GM12878 (cell line): Measurements from ENCODE around the gene MTIF3. TPM values are rescaled to one million over a fixed set of nuclear protein-coding genes. Genes with fewer than 3 reads are reported as not detected.

Experiments used
- BCL11A ChIP-seq: IDR thresholded peaks from 2 replicates; pipeline ENCODE4 v1.6.1; 2011; ENCODE audit warnings: low read depth, low read length
- CEBPB ChIP-seq, 2 experiments: fragments of 150-350 bp in 1 of 2; IDR thresholded peaks; 2 replicates each; pipeline ENCODE4 v1.6.1; 2012 to 2014; ENCODE audit warnings: low read depth in 2 of 2, low read length in 2 of 2, borderline replicate concordance in 1 of 2, inconsistent platforms in 1 of 2
- CHD2 ChIP-seq: IDR thresholded peaks from 2 replicates; pipeline ENCODE4 v1.6.1; 2011; ENCODE audit warnings: low read depth, low read length, improper control_type of control experiment, borderline replicate concordance
- ESRRA ChIP-seq: IDR thresholded peaks from 2 replicates; pipeline ENCODE4 v1.6.1; 2012; ENCODE audit warnings: mild to moderate bottlenecking, low read length, improper control_type of control experiment
- FOXK2 ChIP-seq: fragments of 450-650 bp; IDR thresholded peaks from 2 replicates; pipeline ENCODE4 v1.6.1; 2017; ENCODE audit warnings: mild to moderate bottlenecking, moderate library complexity
- IKZF1 ChIP-seq: fragments of 450-650 bp; conservative IDR thresholded peaks from 2 replicates; pipeline ENCODE4 v1.6.1; 2017; ENCODE audit warnings: antibody characterized with exemption, mild to moderate bottlenecking
- MTA2 ChIP-seq: fragments of 450-650 bp; IDR thresholded peaks from 2 replicates; pipeline ENCODE4 v1.6.1; 2016; ENCODE audit warnings: low read depth, mild to moderate bottlenecking, moderate library complexity
- MYB ChIP-seq: fragments of 150-350 bp; IDR thresholded peaks from 2 replicates; pipeline ENCODE4 v1.6.1; 2014; ENCODE audit warnings: mild to moderate bottlenecking, low read depth, low read length, borderline replicate concordance
- NR2C2 ChIP-seq: IDR thresholded peaks from 2 replicates; pipeline ENCODE4 v1.6.1; 2011; ENCODE audit warnings: borderline replicate concordance, low read depth; ENCODE audit not compliant: control insufficient read depth, insufficient read length
- NRF1 ChIP-seq: conservative IDR thresholded peaks from 2 replicates; pipeline ENCODE4 v1.6.1; 2011; ENCODE audit warnings: mild to moderate bottlenecking, low read depth, low read length, improper control_type of control experiment
- PAX5 ChIP-seq: IDR thresholded peaks from 2 replicates; pipeline ENCODE4 v1.6.1; 2011; ENCODE audit warnings: low read depth, low read length, borderline replicate concordance
- POLR2AphosphoS5 ChIP-seq: IDR thresholded peaks from 2 replicates; pipeline ENCODE4 v1.6.1; 2011; ENCODE audit warnings: mild to moderate bottlenecking, low read length, inconsistent platforms
- RAD21 ChIP-seq: IDR thresholded peaks from 2 replicates; pipeline ENCODE4 v1.6.1; 2011; ENCODE audit warnings: mild to moderate bottlenecking, low read depth, low read length, moderate library complexity; ENCODE audit not compliant: insufficient read depth
- SREBF1 ChIP-seq: IDR thresholded peaks from 2 replicates; pipeline ENCODE4 v1.6.1; 2012; ENCODE audit warnings: mild to moderate bottlenecking, low read length
- ZBTB11 ChIP-seq: fragments of 450-650 bp; formaldehyde crosslinking; IDR thresholded peaks from 2 replicates; pipeline ENCODE4 v1.5.0; 2022; ENCODE audit warnings: mild to moderate bottlenecking, missing genetic modification characterization
- ZNF24 ChIP-seq: fragments of 450-650 bp; IDR thresholded peaks from 2 replicates; pipeline ENCODE4 v1.6.1; 2017; ENCODE audit warnings: antibody characterized with exemption, mild to moderate bottlenecking
- polyA plus RNA-seq, 11 experiments: library from polyadenylated mRNA; depleted of rRNA in 4 of 11; unstranded in 6 of 11; stranded (reverse) in 5 of 11; fragments of >200 nt; fragmentation: Nextera tagmentation in 4 of 11; fragmentation: Illumina TruSeq in 1 of 11; extraction: Ambion mirVana in 4 of 11; extraction: Trizol in 1 of 11; gene quantifications; 1 replicate in 1 of 11; 2 replicates in 10 of 11; pipeline versions ENCODE4 v1.2.1 to v1.2.3, GENCODE V29; 2011 to 2016; ENCODE audit warnings: inconsistent platforms in 2 of 11, missing spikeins in 2 of 11, low read depth in 1 of 11
- total RNA-seq, 4 experiments: library from RNA; depleted of rRNA in 3 of 4; stranded (reverse); fragments of >200 nt in 3 of 4; fragmentation: Illumina TruSeq in 1 of 4; extraction: Trizol in 1 of 4; gene quantifications; 2 replicates each; pipeline versions ENCODE4 v1.2.1 to v1.2.3, GENCODE V29; 2013 to 2021
- TF ChIP-seq, protein P1 (sequence below): fragments of 450-650 bp; IDR thresholded peaks from 2 replicates; pipeline ENCODE4 v1.6.1; 2017; ENCODE audit warnings: low read depth, mild to moderate bottlenecking, moderate library complexity
- TF ChIP-seq, protein P2 (sequence below): IDR thresholded peaks from 2 replicates; pipeline ENCODE4 v1.6.1; 2012; ENCODE audit warnings: mild to moderate bottlenecking, low read depth, low read length
- TF ChIP-seq, protein P3 (sequence below): fragments of 450-650 bp; IDR thresholded peaks from 2 replicates; pipeline ENCODE4 v1.6.1; 2017; ENCODE audit warnings: mild to moderate bottlenecking

Gene MTIF3
- total and polyA plus RNA-seq, 10 of the 15 experiments (the other 5 are each of a cell fraction or from before 2014, with no cell fraction given) = 22.4 to 73.9 (median 49.7) TPM

DNA sequence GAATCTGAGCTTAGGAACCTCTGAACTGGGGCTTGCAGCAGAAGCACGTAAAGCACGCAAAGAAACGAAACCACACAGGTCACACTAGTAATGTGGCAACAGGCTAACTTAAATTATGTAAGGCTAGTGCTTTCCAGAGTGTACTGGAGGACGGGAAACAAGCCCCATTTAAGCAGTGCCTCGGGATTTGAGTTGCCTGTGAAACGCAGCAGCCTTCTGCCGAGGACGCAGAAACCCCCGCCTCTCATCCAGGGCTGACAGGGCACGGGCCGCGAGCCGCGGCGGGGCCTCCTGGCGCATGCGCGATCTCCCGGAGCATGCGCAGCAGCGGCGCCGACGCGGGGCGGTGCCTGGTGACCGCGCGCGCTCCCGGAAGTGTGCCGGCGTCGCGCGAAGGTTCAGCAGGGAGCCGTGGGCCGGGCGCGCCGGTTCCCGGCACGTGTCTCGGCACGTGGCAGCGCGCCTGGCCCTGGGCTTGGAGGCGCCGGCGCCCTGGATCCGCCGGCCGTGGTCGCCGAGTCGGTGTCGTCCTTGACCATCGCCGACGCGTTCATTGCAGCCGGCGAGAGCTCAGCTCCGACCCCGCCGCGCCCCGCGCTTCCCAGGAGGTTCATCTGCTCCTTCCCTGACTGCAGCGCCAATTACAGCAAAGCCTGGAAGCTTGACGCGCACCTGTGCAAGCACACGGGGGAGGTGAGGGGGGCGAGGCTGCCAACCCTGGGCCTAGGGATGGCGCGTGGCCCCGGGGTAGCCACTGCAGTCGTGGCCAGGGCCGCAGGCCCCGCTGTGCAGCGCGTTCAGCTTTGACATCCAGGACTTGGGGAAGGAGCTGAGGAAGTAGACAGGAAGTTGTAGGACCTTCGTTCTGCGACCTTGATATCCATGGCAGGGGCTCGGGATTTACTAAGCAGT lies 25.9 kb downstream of the MTIF3 start, which contains the start of gene GTF3A (continued):
- TF ChIP-seq POLR2AphosphoS5 (peak; percentile 88), CEBPB (IDR thresholded peaks at IDR 0.05; ENCODE audit: borderline replicate concordance in 1 of 2, low read depth in 2 of 2, low read length in 2 of 2) (no peak), ESRRA (no peak), FOXK2 (no peak), BCL11A (no peak), SREBF1 (no peak), ZBTB11 (CRISPR knock-in tag) (no peak), MTA2 (no peak), RAD21 (no peak), NRF1 (peak; percentile 97), CHD2 (0 out of 2 replicates have a peak, but pooled peaks have one; percentile 15), IKZF1 (peak; percentile 100), PAX5 (peak; percentile 57; the same call in 1 of the 2 replicates), ZNF24 (peak; percentile 65; the same call in 1 of the 2 replicates), NR2C2 (no peak), MYB (no peak)
- TF ChIP-seq, protein P1, sequence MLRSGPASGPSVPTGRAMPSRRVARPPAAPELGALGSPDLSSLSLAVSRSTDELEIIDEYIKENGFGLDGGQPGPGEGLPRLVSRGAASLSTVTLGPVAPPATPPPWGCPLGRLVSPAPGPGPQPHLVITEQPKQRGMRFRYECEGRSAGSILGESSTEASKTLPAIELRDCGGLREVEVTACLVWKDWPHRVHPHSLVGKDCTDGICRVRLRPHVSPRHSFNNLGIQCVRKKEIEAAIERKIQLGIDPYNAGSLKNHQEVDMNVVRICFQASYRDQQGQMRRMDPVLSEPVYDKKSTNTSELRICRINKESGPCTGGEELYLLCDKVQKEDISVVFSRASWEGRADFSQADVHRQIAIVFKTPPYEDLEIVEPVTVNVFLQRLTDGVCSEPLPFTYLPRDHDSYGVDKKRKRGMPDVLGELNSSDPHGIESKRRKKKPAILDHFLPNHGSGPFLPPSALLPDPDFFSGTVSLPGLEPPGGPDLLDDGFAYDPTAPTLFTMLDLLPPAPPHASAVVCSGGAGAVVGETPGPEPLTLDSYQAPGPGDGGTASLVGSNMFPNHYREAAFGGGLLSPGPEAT = peak; percentile 37; the same call in 1 of the 2 replicates
- TF ChIP-seq, protein P2, sequence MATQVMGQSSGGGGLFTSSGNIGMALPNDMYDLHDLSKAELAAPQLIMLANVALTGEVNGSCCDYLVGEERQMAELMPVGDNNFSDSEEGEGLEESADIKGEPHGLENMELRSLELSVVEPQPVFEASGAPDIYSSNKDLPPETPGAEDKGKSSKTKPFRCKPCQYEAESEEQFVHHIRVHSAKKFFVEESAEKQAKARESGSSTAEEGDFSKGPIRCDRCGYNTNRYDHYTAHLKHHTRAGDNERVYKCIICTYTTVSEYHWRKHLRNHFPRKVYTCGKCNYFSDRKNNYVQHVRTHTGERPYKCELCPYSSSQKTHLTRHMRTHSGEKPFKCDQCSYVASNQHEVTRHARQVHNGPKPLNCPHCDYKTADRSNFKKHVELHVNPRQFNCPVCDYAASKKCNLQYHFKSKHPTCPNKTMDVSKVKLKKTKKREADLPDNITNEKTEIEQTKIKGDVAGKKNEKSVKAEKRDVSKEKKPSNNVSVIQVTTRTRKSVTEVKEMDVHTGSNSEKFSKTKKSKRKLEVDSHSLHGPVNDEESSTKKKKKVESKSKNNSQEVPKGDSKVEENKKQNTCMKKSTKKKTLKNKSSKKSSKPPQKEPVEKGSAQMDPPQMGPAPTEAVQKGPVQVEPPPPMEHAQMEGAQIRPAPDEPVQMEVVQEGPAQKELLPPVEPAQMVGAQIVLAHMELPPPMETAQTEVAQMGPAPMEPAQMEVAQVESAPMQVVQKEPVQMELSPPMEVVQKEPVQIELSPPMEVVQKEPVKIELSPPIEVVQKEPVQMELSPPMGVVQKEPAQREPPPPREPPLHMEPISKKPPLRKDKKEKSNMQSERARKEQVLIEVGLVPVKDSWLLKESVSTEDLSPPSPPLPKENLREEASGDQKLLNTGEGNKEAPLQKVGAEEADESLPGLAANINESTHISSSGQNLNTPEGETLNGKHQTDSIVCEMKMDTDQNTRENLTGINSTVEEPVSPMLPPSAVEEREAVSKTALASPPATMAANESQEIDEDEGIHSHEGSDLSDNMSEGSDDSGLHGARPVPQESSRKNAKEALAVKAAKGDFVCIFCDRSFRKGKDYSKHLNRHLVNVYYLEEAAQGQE = no peak
- TF ChIP-seq, protein P3, sequence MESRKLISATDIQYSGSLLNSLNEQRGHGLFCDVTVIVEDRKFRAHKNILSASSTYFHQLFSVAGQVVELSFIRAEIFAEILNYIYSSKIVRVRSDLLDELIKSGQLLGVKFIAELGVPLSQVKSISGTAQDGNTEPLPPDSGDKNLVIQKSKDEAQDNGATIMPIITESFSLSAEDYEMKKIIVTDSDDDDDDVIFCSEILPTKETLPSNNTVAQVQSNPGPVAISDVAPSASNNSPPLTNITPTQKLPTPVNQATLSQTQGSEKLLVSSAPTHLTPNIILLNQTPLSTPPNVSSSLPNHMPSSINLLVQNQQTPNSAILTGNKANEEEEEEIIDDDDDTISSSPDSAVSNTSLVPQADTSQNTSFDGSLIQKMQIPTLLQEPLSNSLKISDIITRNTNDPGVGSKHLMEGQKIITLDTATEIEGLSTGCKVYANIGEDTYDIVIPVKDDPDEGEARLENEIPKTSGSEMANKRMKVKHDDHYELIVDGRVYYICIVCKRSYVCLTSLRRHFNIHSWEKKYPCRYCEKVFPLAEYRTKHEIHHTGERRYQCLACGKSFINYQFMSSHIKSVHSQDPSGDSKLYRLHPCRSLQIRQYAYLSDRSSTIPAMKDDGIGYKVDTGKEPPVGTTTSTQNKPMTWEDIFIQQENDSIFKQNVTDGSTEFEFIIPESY = no peak
